ENCODE measurements around the gene TSKU. TPM values are rescaled to one million over a fixed set of nuclear protein-coding genes. Genes with fewer than 3 reads are reported as not detected.
A peak's percentile ranks its signal among the peaks of the same experiment; 100 is the strongest.
"Not testable (repeated sequence)": the region's sequence is repeated elsewhere in the genome, so short reads cannot be mapped to it uniquely, and the experiment has no call there.

The TSKU gene
- 121 TPM for total RNA-seq

- Histone ChIP-seq H3K4me3 (peak within 1 kb of the TSS; percentile 81 to 86), H3K27me3 (no peaks in the 10 kb centered on the region), H3K4me1 (peaks cover 0 to 14% of the 10 kb centered on the region in 2 donors), H3K9me3 (no peaks in the 10 kb centered on the region), H3K36me3 (no peaks in the 10 kb centered on the region), H3K27ac (peak within 1 kb of the TSS; percentile 93 to 95)
- peak in 1 of 2 donors; percentile 77 for DNase-seq (ENCODE audit: low spot score in 2 of 2)
- intact Hi-C loops (cut with DNase I), result loop anchor here (10.0 kb wide), 2 partner anchors 549 to 1369 kb away; no protein-coding TSS in a partner anchor
- TF ChIP-seq CTCF (IDR thresholded peaks at IDR 0.05), result no peak
Measured at GRCh38 chr11:76783294-76783895, at the start of gene TSKU. TSS of gene TSKU (plus strand) at chr11:76783356. CDS start at chr11:76795617, 12,261 bp downstream.

GRCh38 chr11:76733906-76734305 is 49.2 kb upstream of the TSKU start:
- H3K27ac ChIP-seq; H3K4me3 ChIP-seq; H3K4me1 ChIP-seq; H3K27me3 ChIP-seq; DNase-seq (ENCODE audit: low spot score in 2 of 2); H3K9me3 ChIP-seq; H3K36me3 ChIP-seq: not testable (repeated sequence)
- peak; percentile 65 to 70 (median 70) for TF ChIP-seq CTCF (IDR thresholded peaks at IDR 0.05)
- intact Hi-C loops (cut with DNase I), result loop anchor here (1.0 kb wide), 1 partner anchor 65 kb away; no protein-coding TSS in a partner anchor

- no peak for TF ChIP-seq CTCF (IDR thresholded peaks at IDR 0.05)
- Histone ChIP-seq H3K4me1 (no peaks in the 10 kb centered on the region), H3K36me3 (no peaks in the 10 kb centered on the region), H3K27ac (no peak overlapping the region), H3K4me3 (no peak overlapping the region), H3K9me3 (no peaks in the 10 kb centered on the region), H3K27me3 (no peaks in the 10 kb centered on the region)
- no peak for DNase-seq (ENCODE audit: low spot score in 2 of 2)
- intact Hi-C loops (cut with DNase I), result loop anchor here (1.0 kb wide), 1 partner anchor 65 kb away; no protein-coding TSS in a partner anchor
Measured at GRCh38 chr11:76734456-76735420, 48.4 kb upstream of the TSKU start.

GRCh38 chr11:76735841-76736240 is 47.3 kb upstream of the TSKU start:
- intact Hi-C loops (cut with DNase I), result no loop called here
- no peak for DNase-seq (ENCODE audit: low spot score in 2 of 2)
- H3K9me3 ChIP-seq, result no peaks in the 10 kb centered on the region
- H3K4me1 ChIP-seq, result no peaks in the 10 kb centered on the region
- H3K27me3 ChIP-seq, result no peaks in the 10 kb centered on the region
- H3K36me3 ChIP-seq, result no peaks in the 10 kb centered on the region
- H3K27ac ChIP-seq, result no peak overlapping the region
- no peak overlapping the region for H3K4me3 ChIP-seq
- no peak for TF ChIP-seq CTCF (IDR thresholded peaks at IDR 0.05)

- no peak overlapping the region for H3K4me3 ChIP-seq
- H3K27me3 ChIP-seq, result no peaks in the 10 kb centered on the region
- intact Hi-C loops (cut with DNase I), result no loop called here
- no peaks in the 10 kb centered on the region for H3K4me1 ChIP-seq
- no peaks in the 10 kb centered on the region for H3K9me3 ChIP-seq
- no peaks in the 10 kb centered on the region for H3K36me3 ChIP-seq
- no peak overlapping the region for H3K27ac ChIP-seq
- DNase-seq (ENCODE audit: low spot score in 2 of 2), result no peak
- no peak for TF ChIP-seq CTCF (IDR thresholded peaks at IDR 0.05)
Measured at GRCh38 chr11:76736266-76736665, 46.9 kb upstream of the TSKU start.
